GM21723 (cell line): ENCODE measurements around the gene L3MBTL4.
"Not testable (repeated sequence)": the region's sequence is repeated elsewhere in the genome, so short reads cannot be mapped to it uniquely, and the experiment has no call there.

ENCODE experiments used
- ATAC-seq: cut with Tn5 transposase; IDR thresholded peaks from one replicate; pipeline ENCODE4 v1.9.1; 2021; ENCODE audit warnings: mild to moderate bottlenecking, moderate library complexity; ENCODE audit not compliant: unreplicated experiment

Gene L3MBTL4

GRCh38 chr18:6315517-6316331 lies 99.0 kb downstream of the L3MBTL4 start:
- ATAC-seq: no peak

DNA sequence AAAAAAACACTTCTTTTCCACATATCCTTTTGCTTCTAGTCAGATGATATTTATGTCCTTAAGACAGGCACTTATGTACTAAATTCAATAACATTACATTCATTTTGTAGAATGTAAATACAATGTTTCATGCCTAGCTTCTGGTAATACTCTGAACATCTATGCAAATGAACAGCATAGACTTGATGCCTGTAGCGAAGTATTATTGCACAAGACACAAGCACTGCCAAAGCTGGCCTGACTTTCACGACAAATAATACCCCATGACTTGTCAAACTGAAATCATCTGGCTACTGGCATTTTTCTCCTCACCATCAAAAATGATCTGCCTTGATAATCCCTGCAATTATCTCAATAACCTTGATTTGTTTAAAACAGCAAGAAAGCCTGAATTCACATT lies 101.3 kb downstream of the L3MBTL4 start:
- no peak for ATAC-seq

GRCh38 chr18:6311456-6312215 lies 103.1 kb downstream of the L3MBTL4 start:
- no peak for ATAC-seq

GRCh38 chr18:6310714-6311113 lies 104.0 kb downstream of the L3MBTL4 start:
- ATAC-seq: no peak

DNA sequence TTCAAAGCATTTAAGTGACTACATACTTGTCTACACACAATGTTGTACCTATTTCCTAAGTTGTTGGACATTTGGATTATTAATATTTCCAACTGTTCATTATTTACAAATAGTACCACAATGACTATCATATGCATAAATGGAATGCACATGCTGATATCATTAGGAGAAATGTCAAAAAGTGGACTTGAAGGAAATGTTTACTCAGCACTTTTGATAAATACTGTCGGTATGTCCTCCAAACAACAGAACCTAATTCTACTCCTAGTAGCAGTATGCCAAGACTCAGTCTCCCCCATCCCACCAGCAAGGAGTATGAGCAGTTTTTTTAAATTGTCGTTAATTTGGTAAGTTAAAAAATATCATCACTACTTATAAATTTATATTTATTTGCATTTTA lies 116.8 kb downstream of the L3MBTL4 start:
- ATAC-seq: no peak

DNA sequence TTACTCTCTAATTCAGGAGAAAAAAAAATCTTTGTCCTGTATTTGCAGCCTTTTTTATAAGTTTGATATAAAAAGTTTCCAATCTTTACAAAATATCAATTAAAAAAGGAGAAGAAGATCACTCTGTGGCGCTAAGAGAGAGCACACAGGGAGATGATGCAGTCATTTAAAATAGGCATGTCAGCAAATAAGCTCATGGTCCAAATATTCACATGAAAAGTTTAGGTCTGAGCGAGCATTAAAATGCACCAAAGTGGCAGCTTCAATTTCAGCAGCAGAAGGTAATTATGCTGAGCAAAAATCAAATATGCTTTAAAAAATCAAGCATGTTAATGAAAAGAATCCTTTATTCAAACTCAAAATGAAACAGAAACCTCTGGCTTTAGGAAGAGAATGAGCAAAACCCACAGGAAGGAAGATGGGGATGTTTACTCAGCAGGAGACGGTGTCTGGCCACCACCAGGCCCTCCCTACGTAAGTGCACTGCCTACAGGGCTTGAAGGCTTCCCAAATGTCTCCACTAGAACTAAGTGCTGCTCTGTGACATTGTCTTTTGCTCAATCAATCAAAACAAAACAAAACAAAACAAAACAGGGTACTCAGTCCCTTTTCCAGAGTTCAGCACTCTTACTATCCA lies 120.4 kb downstream of the L3MBTL4 start:
- no peak for ATAC-seq

DNA sequence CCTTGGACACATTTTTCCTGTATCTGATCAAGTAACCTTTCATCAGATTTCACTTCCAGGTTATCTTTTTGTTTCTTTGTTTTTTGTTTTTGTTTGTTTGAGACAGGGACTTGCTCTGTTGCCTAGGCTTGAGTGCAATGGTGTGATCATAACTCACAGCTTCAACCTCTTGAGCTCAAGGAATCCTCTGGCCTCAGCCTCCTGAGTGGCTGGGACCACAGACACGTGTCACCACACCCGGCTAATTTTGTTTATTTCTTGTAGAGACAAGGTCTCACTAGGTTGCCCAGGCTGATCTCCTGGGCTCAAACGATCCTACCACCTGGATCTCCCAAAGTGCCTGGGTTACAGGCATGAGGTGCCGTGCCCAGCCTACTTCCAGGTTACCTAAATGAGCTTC lies 124.9 kb downstream of the L3MBTL4 start:
- ATAC-seq: no peak

DNA sequence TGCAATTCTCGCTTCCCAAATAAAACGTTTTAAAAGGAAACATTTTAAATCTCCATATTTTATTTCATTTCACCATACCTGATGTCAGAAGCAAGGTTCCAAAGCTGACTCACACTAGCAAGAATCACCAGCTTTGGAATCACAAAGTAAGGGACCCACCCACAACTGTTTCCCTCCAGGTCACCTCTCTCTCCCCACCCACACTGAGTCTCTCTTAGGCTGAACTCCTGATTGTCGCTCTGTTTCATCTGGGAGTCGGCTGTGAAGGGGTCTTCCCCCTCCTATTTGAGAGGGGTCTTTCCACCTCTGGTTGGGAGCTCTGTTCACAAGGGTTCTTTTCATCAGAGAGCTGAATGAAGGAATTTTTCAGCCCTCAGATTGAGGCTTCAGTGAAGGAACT lies 128.1 kb downstream of the L3MBTL4 start:
- ATAC-seq: no peak

- ATAC-seq: no peak
Measured at GRCh38 chr18:6284761-6285160, 129.9 kb downstream of the L3MBTL4 start.

DNA sequence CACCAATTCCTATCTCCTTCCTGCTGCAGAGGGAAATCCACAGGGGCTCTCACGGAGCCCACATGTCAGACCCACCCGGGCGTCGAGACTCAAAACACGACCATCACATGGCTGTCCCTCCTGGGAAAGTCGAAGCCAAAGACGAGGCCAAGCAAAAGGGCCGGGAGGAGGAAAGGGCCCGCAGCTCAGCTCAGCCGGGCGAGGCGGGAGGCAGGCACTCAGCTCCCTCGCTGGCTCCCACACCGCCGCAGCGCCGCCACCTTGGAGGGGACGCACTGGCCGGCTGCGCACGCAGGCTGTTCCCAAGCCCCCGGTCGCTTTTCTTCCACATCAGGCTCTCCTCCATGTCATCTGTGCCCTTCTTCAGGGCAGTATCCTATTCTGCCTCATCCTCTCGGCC lies 130.4 kb downstream of the L3MBTL4 start:
- ATAC-seq: no peak

DNA sequence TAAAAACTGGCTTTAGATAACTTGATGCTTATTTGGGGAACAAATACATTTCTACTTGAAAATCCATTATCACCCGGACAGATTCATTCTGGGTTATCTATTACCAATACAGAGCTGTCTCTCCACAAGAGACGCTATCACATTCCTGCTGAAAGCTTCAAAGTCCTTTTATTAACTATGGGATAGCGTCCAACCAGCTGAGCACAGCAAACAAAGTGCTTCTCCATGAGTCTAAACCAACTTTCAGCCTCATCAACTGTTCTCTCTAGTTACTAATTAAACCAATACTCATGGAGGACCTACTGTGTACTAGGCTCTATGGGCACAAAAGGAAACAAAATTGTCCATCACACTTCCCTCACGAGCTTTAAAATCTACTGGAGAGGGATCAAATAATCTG lies 132.8 kb downstream of the L3MBTL4 start:
- ATAC-seq: no peak

- ATAC-seq: no peak
Measured at GRCh38 chr18:6280211-6280743, 134.4 kb downstream of the L3MBTL4 start.

DNA sequence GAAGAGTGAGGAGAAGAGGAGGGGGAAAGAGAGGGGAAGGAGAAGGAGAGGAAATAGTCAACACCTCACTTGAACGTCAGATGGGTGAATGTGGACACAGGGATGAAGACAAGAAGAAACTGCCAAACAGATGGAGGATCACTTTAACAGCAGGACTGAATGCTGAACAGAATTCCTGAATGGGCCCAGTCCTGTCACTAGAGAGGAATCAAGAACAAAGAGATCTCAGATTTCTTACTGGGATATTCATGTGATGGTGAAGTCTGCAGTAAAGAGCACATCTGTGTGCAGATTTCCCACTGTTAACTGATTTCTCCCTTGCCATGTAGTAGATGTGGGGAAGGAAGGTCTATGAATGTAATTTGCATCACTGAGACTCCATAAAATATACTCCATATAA lies 135.4 kb downstream of the L3MBTL4 start:
- ATAC-seq: no peak

- no peak for ATAC-seq
Measured at GRCh38 chr18:6273423-6273822, 141.3 kb downstream of the L3MBTL4 start.

DNA sequence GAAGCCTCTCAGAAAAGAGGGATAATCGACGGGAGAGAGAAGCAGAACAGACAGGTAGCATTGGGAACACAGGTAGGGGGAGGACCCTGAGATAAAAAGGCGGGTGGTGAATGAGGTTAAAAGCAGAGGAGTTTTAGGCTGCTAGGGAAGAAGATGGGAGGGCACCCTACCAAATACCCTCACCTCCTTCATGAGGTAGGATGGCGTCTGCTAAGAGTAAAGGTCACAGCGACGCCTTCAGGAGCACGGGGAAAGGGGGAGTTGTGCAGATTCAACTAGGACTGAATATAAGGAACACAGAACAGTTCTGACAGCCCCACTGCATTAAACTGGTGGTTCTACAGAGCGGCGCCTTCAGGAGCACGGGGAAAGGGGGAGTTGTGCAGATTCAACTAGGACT lies 142.6 kb downstream of the L3MBTL4 start:
- ATAC-seq: not testable (repeated sequence)

GRCh38 chr18:6271585-6271984 lies 143.1 kb downstream of the L3MBTL4 start:
- ATAC-seq: no peak

GRCh38 chr18:6270771-6271216 lies 143.9 kb downstream of the L3MBTL4 start:
- ATAC-seq: peak; percentile 92

DNA sequence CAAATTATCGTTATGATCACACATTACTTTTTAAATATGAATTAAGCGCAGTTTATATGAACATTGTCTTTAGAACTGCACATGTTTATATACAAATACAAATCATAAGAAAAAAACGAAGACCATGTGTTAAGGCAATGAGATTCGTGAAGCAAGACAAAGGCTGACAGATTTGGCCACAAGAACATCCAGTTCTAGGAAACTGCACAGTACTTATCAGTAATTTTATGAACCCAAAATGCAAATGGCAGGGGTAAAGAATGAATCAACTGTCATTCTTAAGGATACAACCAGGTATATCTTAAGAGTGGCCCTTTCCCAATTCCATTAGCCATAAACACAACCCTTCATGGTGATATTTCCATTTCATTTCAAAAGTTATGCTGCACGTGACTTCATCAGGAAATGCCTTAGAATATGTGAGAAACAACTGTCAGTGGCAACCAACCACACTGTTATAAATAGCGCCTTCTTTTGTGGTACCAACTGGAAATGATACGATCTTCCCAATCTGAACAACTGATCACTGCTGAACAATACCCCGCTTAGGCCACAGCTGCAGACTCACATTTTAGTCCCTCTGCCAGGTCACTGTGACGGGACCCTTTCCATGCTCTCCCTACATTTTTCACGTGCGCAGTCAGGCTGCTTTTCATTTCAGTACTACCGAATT lies 144.9 kb downstream of the L3MBTL4 start:
- ATAC-seq: no peak

DNA sequence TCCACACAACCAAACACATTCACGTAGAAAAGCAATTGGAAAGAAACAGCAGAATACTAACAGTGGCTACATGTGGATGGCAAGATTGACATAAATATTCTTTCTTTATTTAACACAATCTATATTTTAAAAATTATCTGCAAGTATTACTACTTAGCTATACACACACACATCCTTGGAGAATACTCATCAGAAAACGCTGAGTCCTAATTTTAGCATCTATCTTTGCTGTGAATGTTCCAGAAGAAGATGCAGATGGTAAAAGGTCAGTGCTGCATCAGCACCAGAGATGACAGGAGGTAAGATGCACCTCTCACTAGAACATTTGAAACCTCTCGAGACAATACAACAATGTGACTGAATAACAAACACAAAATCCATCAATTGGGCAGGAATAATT lies 148.5 kb downstream of the L3MBTL4 start:
- no peak for ATAC-seq

DNA sequence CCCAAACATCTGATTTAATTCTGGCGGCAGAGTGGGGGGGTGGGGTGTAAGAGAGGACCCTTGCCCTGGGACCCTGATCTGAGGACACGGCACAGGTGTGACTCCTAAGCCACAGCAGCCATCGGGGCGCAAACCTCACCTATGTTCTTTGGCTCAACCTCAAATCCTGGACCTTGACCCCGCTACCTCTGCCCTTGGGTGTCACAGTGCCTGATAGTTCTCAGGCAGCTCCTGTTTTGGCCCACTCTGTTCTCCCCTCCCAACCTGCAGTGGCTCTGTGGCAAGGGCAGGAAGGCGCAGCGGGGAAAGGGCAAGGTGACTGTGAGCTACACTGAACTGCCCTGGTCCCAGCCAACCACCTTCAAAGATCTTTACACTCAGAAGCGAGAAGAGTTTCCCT lies 152.8 kb downstream of the L3MBTL4 start:
- no peak for ATAC-seq

GRCh38 chr18:6259324-6259723 lies 155.4 kb downstream of the L3MBTL4 start:
- not testable (repeated sequence) for ATAC-seq
